Measurements from ENCODE around the gene SPRYD3.

SPRYD3 gene

DNA sequence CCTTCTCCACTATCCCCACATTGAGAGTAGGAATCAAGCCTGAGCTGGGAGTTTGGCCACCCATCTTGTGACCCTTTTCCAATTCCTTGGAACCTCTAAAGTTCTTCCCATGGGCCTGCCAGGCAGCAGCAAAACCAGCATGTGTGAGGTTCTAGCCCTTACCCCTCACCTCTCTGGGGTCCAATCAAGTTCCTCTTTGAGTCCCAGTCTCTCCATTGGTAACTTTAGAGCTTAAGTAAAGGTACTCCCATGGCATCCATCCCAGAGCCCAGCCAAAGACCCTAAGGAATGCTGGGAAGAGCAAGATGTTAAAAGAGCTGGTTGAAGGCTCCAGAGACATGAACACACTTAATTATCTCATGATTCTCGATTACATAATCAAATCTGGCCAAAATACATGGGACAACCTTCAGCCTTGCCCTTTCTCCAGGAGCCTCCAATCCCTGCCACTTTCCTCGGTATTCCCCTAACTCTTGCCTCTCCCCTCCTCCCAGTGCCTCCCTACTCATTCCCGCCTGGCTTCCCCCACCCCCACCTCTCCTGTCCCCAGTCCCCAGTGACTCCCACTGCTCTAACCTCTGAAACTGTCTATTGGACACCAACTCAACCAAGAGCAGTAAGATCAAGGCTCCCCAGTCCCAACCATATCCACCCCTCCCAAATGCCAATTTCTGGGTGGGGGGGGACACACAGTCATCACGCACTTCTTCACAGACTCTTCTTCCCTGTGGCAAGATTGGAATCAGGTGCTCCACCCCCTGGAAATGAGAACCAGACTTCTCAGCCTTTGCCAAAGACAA lies 34.1 kb downstream of the SPRYD3 start:
- no peak for TF ChIP-seq SNAI2 (CRISPR knock-in tag; IDR thresholded peaks at IDR 0.05)
- TF ChIP-seq TOX (CRISPR knock-in tag; IDR thresholded peaks at IDR 0.05; ENCODE audit: borderline replicate concordance) = no peak
- no peak for TF ChIP-seq ARNTL (CRISPR knock-in tag; IDR thresholded peaks at IDR 0.05; ENCODE audit: borderline replicate concordance, low read depth)
- TF ChIP-seq, protein P1, sequence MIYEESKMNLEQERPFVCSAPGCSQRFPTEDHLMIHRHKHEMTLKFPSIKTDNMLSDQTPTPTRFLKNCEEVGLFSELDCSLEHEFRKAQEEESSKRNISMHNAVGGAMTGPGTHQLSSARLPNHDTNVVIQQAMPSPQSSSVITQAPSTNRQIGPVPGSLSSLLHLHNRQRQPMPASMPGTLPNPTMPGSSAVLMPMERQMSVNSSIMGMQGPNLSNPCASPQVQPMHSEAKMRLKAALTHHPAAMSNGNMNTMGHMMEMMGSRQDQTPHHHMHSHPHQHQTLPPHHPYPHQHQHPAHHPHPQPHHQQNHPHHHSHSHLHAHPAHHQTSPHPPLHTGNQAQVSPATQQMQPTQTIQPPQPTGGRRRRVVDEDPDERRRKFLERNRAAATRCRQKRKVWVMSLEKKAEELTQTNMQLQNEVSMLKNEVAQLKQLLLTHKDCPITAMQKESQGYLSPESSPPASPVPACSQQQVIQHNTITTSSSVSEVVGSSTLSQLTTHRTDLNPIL (CRISPR knock-in tag; IDR thresholded peaks at IDR 0.05; ENCODE audit: low read depth) = no peak
- no peak for TF ChIP-seq ISL1 (CRISPR knock-in tag; IDR thresholded peaks at IDR 0.05)
- no peak for TF ChIP-seq ZFP3 (CRISPR knock-in tag; IDR thresholded peaks at IDR 0.05)
- no peak for TF ChIP-seq ZNF70 (CRISPR knock-in tag; IDR thresholded peaks at IDR 0.05)
- no peak for TF ChIP-seq ESRRG (CRISPR knock-in tag; IDR thresholded peaks at IDR 0.05)
- TF ChIP-seq, protein P2, sequence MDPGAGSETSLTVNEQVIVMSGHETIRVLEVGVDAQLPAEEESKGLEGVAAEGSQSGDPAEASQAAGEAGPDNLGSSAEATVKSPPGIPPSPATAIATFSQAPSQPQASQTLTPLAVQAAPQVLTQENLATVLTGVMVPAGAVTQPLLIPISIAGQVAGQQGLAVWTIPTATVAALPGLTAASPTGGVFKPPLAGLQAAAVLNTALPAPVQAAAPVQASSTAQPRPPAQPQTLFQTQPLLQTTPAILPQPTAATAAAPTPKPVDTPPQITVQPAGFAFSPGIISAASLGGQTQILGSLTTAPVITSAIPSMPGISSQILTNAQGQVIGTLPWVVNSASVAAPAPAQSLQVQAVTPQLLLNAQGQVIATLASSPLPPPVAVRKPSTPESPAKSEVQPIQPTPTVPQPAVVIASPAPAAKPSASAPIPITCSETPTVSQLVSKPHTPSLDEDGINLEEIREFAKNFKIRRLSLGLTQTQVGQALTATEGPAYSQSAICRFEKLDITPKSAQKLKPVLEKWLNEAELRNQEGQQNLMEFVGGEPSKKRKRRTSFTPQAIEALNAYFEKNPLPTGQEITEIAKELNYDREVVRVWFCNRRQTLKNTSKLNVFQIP (CRISPR knock-in tag; IDR thresholded peaks at IDR 0.05; ENCODE audit: borderline replicate concordance, low read depth) = no peak
- no peak for TF ChIP-seq GLIS3 (CRISPR knock-in tag; IDR thresholded peaks at IDR 0.05)
- no peak for ATAC-seq

DNA sequence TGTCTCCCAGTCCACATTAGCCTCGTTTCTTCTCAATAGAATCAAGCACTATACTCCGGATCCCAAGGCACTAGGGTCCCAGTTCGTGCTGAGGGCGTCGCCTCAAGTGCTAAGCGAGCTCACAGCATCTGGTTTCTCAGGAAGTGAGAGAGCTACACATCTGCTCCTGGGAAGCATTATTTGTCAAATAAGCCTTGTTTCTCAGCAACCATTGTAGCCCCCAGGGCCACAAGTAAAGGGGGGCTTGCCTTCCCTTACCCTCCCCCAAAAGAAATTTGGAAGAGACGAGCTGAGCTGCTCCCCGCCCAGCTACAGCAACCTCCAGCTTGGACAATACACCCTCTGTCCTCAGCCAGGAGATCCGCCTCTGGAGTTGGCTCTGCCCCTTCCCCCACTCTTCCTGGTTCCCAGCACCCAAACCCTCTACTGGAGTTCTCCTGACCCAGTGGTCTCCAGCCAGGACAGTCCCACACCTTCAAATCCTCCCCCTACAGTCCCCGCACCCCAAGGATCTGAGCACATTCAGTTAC lies 35.1 kb downstream of the SPRYD3 start:
- TF ChIP-seq, protein P3, sequence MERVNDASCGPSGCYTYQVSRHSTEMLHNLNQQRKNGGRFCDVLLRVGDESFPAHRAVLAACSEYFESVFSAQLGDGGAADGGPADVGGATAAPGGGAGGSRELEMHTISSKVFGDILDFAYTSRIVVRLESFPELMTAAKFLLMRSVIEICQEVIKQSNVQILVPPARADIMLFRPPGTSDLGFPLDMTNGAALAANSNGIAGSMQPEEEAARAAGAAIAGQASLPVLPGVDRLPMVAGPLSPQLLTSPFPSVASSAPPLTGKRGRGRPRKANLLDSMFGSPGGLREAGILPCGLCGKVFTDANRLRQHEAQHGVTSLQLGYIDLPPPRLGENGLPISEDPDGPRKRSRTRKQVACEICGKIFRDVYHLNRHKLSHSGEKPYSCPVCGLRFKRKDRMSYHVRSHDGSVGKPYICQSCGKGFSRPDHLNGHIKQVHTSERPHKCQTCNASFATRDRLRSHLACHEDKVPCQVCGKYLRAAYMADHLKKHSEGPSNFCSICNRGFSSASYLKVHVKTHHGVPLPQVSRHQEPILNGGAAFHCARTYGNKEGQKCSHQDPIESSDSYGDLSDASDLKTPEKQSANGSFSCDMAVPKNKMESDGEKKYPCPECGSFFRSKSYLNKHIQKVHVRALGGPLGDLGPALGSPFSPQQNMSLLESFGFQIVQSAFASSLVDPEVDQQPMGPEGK (CRISPR knock-in tag; IDR thresholded peaks at IDR 0.05; ENCODE audit: borderline replicate concordance) = no peak
- no peak for TF ChIP-seq ZC3H10 (CRISPR knock-in tag; IDR thresholded peaks at IDR 0.05)

DNA sequence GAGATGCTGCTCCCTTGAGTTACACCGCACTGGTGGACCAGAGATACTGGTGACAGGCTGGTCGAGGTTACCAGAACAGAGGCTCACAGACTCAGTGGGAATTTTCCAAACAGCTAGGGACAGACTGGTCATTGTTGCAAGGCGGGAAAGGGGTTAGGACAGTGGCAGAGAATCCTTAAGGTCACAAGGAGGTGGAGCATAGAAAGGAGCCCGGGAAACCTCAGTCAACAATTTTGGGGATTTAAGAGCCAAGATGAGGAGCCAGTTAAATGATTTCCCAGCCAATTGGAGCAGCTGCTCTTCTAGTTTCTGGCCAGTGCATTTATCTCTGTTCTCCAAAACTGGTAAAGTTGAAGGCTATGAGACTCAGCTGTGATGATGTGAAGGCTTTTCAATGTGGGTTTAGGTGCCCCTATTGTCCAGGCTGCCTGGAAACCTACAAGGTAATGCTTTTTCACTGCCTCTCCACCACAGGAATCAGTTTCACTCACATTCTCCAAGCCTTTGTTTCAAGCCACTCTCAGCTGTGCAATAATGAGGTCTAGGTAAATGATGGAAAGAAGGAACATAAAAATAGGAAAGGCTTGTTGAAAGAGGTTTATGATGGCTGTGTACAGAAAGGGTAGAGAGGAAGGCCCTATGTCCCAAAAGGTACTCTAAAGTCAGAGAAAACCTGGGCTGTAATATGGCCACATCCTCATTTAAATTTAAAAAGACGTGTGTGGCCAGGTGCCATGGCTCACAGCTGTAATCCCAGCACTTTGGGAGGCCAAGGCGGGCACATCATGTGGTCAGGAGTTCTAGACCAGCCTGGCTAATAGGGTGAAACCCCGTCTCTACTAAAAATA lies 36.4 kb downstream of the SPRYD3 start:
- no peak for TF ChIP-seq CSDC2 (CRISPR knock-in tag; IDR thresholded peaks at IDR 0.05)
- TF ChIP-seq, protein P3 (CRISPR knock-in tag; IDR thresholded peaks at IDR 0.05; ENCODE audit: borderline replicate concordance) = no peak
- TF ChIP-seq, protein P2 (CRISPR knock-in tag; IDR thresholded peaks at IDR 0.05; ENCODE audit: borderline replicate concordance, low read depth) = no peak
- TF ChIP-seq ZC3H10 (CRISPR knock-in tag; IDR thresholded peaks at IDR 0.05) = no peak
- TF ChIP-seq OSR1 (CRISPR knock-in tag; IDR thresholded peaks at IDR 0.05) = no peak
- TF ChIP-seq ZNF8 (CRISPR knock-in tag; IDR thresholded peaks at IDR 0.05) = no peak
- TF ChIP-seq ZNF70 (CRISPR knock-in tag; IDR thresholded peaks at IDR 0.05) = no peak
- TF ChIP-seq BACH2 (CRISPR knock-in tag; IDR thresholded peaks at IDR 0.05; ENCODE audit: borderline replicate concordance) = no peak
- TF ChIP-seq, protein P1 (CRISPR knock-in tag; IDR thresholded peaks at IDR 0.05; ENCODE audit: low read depth) = no peak
- no peak for TF ChIP-seq RARB (CRISPR knock-in tag; IDR thresholded peaks at IDR 0.05)
- no peak for TF ChIP-seq SNAI2 (CRISPR knock-in tag; IDR thresholded peaks at IDR 0.05)
- no peak for TF ChIP-seq ISL1 (CRISPR knock-in tag; IDR thresholded peaks at IDR 0.05)
- no peak for TF ChIP-seq ARNTL (CRISPR knock-in tag; IDR thresholded peaks at IDR 0.05; ENCODE audit: borderline replicate concordance, low read depth)
- TF ChIP-seq, protein P4, sequence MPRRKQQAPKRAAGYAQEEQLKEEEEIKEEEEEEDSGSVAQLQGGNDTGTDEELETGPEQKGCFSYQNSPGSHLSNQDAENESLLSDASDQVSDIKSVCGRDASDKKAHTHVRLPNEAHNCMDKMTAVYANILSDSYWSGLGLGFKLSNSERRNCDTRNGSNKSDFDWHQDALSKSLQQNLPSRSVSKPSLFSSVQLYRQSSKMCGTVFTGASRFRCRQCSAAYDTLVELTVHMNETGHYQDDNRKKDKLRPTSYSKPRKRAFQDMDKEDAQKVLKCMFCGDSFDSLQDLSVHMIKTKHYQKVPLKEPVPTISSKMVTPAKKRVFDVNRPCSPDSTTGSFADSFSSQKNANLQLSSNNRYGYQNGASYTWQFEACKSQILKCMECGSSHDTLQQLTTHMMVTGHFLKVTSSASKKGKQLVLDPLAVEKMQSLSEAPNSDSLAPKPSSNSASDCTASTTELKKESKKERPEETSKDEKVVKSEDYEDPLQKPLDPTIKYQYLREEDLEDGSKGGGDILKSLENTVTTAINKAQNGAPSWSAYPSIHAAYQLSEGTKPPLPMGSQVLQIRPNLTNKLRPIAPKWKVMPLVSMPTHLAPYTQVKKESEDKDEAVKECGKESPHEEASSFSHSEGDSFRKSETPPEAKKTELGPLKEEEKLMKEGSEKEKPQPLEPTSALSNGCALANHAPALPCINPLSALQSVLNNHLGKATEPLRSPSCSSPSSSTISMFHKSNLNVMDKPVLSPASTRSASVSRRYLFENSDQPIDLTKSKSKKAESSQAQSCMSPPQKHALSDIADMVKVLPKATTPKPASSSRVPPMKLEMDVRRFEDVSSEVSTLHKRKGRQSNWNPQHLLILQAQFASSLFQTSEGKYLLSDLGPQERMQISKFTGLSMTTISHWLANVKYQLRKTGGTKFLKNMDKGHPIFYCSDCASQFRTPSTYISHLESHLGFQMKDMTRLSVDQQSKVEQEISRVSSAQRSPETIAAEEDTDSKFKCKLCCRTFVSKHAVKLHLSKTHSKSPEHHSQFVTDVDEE (CRISPR knock-in tag; IDR thresholded peaks at IDR 0.05) = no peak
- no peak for TF ChIP-seq PPARA (CRISPR knock-in tag; IDR thresholded peaks at IDR 0.05; ENCODE audit: borderline replicate concordance)
- no peak for TF ChIP-seq ZFP3 (CRISPR knock-in tag; IDR thresholded peaks at IDR 0.05)
- no peak for TF ChIP-seq TOX (CRISPR knock-in tag; IDR thresholded peaks at IDR 0.05; ENCODE audit: borderline replicate concordance)
- no peak for TF ChIP-seq ESRRG (CRISPR knock-in tag; IDR thresholded peaks at IDR 0.05)
- no peak for TF ChIP-seq GLIS3 (CRISPR knock-in tag; IDR thresholded peaks at IDR 0.05)
- ATAC-seq = no peak

More for the DNA sequence above, 35.1 kb downstream of the SPRYD3 start:
- ATAC-seq = no peak

All from SK-N-SH treated with all-trans-retinoic acid at 6 μM for 48 hours (cell line).